Stimulated activated CD4-positive, alpha-beta T cell treated with anti-CD3 and anti-CD28 coated beads, Interleukin-4, amount 100 ng/mL, for 24 hours (primary cell): ENCODE measurements around the gene TMCO4.
"Not testable (repeated sequence)": the region's sequence is repeated elsewhere in the genome, so short reads cannot be mapped to it uniquely, and the experiment has no call there.

Experiments
- DNase-seq: peaks from one replicate; pipeline ENCODE4 v3.0.0-alpha.2; 2020

Gene TMCO4

GRCh38 chr1:19651141-19651737 is 148.5 kb downstream of the TMCO4 start:
- peak; percentile 50 for DNase-seq

- no peak for DNase-seq
These were observed 149.1 kb downstream of the TMCO4 start for GRCh38 chr1:19650416-19651140.

- no peak for DNase-seq
These were observed 151.0 kb downstream of the TMCO4 start for GRCh38 chr1:19648689-19649088.

GRCh38 chr1:19648239-19648638 is 151.5 kb downstream of the TMCO4 start:
- DNase-seq = no peak

- DNase-seq = no peak
These were observed 152.1 kb downstream of the TMCO4 start for GRCh38 chr1:19647643-19648042.

- no peak for DNase-seq
These were observed 153.1 kb downstream of the TMCO4 start for GRCh38 chr1:19646377-19647319.

- DNase-seq = no peak
These were observed 154.1 kb downstream of the TMCO4 start for GRCh38 chr1:19645411-19646251.

- DNase-seq = peak; percentile 60
These were observed 154.9 kb downstream of the TMCO4 start for GRCh38 chr1:19644681-19645410.

- no peak for DNase-seq
These were observed 155.4 kb downstream of the TMCO4 start for GRCh38 chr1:19644395-19644680.

GRCh38 chr1:19643602-19644394 is 155.9 kb downstream of the TMCO4 start, which contains the start of gene NBL1:
TSS of gene NBL1 (plus strand) at chr1:19644311. CDS start at chr1:19655031, 10,720 bp downstream.
- DNase-seq = peak; percentile 73

- no peak for DNase-seq
These were observed 156.6 kb downstream of the TMCO4 start for GRCh38 chr1:19643121-19643520.

- DNase-seq = no peak
These were observed 159.1 kb downstream of the TMCO4 start for GRCh38 chr1:19640363-19641316.

GRCh38 chr1:19639999-19640362 is 159.7 kb downstream of the TMCO4 start:
- no peak for DNase-seq

GRCh38 chr1:19639228-19639627 is 160.5 kb downstream of the TMCO4 start:
- not testable (repeated sequence) for DNase-seq

- no peak for DNase-seq
These were observed 162.1 kb downstream of the TMCO4 start for GRCh38 chr1:19637606-19638005.

GRCh38 chr1:19636749-19637148 is 163.0 kb downstream of the TMCO4 start:
- not testable (repeated sequence) for DNase-seq

GRCh38 chr1:19636065-19636464 is 163.7 kb downstream of the TMCO4 start:
- no peak for DNase-seq

GRCh38 chr1:19635646-19636045 is 164.1 kb downstream of the TMCO4 start:
- DNase-seq = no peak

GRCh38 chr1:19635064-19635463 is 164.7 kb downstream of the TMCO4 start:
- DNase-seq = not testable (repeated sequence)

- no peak for DNase-seq
These were observed 166.6 kb downstream of the TMCO4 start for GRCh38 chr1:19633106-19633505.
